HEK293T (cell line): ENCODE results near the gene NOS3.

ENCODE experiments used
- ELF4 ChIP-seq: fragments of 450-650 bp; IDR thresholded peaks from 2 replicates; pipeline ENCODE4 v1.6.1; 2017; ENCODE audit warnings: antibody characterized with exemption
- FOXK2 ChIP-seq: fragments of 450-650 bp; IDR thresholded peaks from 2 replicates; pipeline ENCODE4 v1.6.1; 2016; ENCODE audit warnings: mild to moderate bottlenecking
- HDGF ChIP-seq: fragments of 450-650 bp; IDR thresholded peaks from 2 replicates; pipeline ENCODE4 v1.6.1; 2017; ENCODE audit warnings: antibody characterized with exemption, borderline replicate concordance
- LEF1 ChIP-seq: fragments of 450-650 bp; IDR thresholded peaks from 2 replicates; pipeline ENCODE4 v1.6.1; 2017; ENCODE audit warnings: mild to moderate bottlenecking, borderline replicate concordance
- SUZ12 ChIP-seq: fragments of 450-650 bp; IDR thresholded peaks from 2 replicates; pipeline ENCODE4 v1.6.1; 2016; ENCODE audit warnings: mild to moderate bottlenecking
- TARDBP ChIP-seq: fragments of 450-650 bp; IDR thresholded peaks from 2 replicates; pipeline ENCODE4 v1.6.1; 2016

- TF ChIP-seq SUZ12 (no peak), FOXK2 (no peak), ELF4 (no peak), TARDBP (no peak), HDGF (no peak), LEF1 (no peak)
These were observed 10.2 kb upstream of the NOS3 start for GRCh38 chr7:150980663-150981062.
